Pulmonary artery endothelial cell (primary cell): ENCODE data around the gene ID1. TPM values are rescaled to one million over a fixed set of nuclear protein-coding genes. Genes with fewer than 3 reads are reported as not detected.
"Not testable (repeated sequence)": the region's sequence is repeated elsewhere in the genome, so short reads cannot be mapped to it uniquely, and the experiment has no call there.

Experiments
- DNase-seq: peaks from one replicate; pipeline ENCODE4 v3.0.0-alpha.2; 2011; ENCODE audit warnings: low read depth, low spot score
- total RNA-seq: library from RNA; depleted of rRNA; stranded (reverse); fragments of >200 nt; gene quantifications from 2 replicates; pipeline ENCODE4 v1.2.3, GENCODE V29; 2014

Gene ID1
- total RNA-seq, 1 donor from 2014 or later, result 180 TPM

- DNase-seq, result no peak
Measured at GRCh38 chr20:31573555-31574321, 31.4 kb upstream of the ID1 start.

- DNase-seq, result not testable (repeated sequence)
Measured at GRCh38 chr20:31574986-31575385, 30.1 kb upstream of the ID1 start.

DNA sequence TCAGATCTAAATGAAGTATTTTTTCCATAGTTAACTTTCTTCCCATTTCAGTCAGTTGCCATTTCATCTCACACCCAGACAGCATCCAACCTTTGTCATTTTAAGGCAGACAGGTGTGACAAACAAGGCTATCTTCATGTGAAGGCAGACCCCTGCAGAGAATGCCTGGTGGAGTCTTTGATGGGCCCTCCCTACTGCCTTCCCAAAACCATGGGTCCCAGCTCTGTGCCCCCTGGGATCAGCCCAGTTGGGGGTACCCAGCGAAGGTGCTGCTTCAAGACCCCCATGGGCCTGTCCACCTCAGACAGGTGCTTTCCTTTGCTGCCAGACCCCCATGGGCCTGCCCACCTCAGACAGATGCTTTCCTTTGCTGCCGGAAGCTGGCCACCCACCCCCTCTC is 28.3 kb upstream of the ID1 start:
- no peak for DNase-seq

DNA sequence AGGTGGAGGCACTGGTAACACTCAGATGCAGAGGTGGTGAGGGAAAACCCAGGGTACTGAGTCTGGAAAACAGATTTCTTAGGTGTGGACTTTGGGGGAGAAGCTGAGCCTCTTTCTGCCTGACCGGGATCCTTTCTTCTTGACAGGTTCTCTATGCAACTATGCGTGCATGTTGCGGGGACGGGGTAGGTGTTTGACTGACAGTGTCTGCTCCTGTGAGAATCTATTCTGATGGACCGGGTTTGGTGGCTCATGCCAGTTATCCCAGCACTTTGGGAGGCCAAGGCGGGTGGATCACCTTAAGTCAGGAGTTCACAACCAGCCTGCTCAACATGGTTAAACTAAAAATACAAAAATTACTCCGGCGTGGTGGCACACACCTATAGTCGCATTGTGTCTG is 27.9 kb upstream of the ID1 start:
- no peak for DNase-seq

DNA sequence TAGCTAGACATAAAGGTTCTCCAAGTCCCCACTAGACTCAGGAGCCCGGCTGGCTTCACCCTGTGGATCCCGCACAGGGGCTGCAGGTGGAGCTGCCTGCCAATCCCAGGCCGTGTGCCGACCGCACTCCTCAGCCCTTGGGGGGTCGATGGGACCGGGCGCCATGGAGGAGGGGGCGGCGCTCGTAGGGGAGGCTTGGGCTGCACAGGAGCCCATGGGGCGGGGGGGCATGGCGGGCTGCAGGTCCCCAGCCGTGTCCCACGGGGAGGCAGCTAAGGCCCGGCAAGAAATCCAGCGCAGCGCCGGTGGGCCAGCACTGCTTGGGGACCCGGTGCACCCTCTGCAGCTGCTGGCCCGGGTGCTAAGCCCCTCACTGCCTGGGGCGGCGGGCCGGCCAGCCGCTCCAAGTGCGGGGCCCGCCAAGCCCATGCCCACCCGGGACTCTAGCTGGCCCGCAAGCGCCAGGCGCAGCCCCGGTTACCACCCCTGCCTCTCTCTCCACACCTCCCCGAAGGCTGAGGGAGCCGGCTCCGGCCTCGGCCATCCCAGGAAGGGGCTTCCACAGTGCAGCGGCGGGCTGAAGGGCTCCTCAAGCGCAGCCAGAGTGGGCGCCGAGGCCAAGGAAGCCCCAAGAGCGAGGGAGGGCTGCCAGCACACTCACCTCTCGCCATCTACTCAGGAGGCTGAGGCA is 26.5 kb upstream of the ID1 start:
- DNase-seq, result no peak

- no peak for DNase-seq
Measured at GRCh38 chr20:31579245-31579644, 25.8 kb upstream of the ID1 start.

DNA sequence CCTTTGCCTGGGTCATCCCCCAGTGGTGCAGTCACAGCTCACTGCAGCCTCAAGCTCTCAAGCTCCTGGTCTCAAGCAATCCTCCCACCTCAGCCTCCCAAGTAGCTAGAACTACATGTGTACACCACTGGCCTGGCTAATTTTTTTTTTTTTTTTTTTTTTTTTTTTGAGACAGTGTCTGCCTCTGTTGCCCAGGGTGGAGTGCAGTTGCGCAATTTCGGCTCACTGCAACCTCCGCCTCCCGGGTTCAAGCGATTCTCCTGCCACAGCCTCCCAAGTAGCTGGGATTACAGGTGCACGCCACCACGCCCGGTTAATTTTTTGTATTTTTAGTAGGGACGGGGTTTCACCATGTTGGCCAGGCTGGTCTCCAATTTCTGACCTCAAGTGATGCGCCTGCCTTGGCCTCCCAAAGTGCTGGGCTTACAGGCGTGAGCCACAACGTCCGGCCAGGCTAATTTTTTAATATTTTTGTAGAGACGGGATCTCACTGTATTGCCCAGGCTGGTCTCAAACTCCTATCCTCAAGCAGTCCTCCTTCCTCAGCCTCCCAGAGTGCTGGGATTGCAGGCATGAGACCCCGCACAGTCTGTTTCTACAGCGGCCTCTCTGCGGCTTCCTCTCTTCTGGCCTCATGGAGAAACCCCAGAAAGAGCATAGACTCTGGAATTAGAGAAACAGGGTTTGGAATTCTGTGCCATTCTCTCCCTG is 25.0 kb upstream of the ID1 start:
- DNase-seq, result not testable (repeated sequence)

- no peak for DNase-seq
Measured at GRCh38 chr20:31580706-31581105, 24.4 kb upstream of the ID1 start.

DNA sequence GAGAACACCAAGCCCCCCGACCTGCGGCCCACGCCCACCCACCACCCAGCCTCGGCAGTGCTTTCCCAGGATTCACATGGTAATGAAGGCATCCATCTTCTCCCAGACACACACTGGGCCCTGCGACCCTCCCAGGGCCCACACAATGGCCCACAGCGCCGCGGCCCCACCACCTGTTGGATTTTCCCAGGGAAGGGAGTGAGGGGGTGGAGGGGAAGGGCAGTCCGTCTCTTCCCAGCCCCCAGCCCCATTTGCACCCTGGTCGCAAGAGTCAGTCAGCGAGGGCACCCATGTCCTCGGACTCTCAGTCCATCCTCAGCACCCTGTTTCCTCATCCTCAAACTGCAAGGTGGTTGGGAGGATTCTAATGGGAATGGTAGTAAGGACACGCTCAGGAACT is 23.7 kb upstream of the ID1 start:
- DNase-seq, result no peak

GRCh38 chr20:31587545-31588389 is 17.3 kb upstream of the ID1 start:
- DNase-seq, result no peak

DNA sequence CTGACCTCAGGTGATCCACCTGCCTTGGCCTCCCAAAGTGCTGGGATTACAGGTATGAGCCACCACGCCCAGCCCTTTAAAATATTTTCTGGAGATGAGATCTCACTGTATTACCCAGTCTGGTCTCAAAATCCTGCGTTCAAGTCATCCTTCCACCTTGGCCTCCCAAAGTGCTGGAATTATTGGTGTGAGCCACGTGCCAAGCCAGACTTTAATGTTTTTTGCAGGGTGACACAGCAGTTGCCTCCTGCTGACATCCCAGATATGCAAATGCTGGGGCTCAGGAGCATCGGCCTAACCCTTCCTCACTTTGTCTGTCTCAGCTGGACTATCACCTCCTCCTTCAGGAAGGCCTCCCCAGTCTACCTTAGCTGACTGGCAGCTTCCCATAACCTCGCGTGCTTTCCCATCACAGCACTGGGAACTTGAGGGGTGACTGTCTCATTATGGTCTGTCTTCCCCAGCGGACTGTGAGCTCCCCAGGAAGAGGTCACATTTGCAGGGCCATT is 14.3 kb upstream of the ID1 start:
- no peak for DNase-seq

GRCh38 chr20:31593221-31594001 is 11.7 kb upstream of the ID1 start:
- DNase-seq, result no peak

DNA sequence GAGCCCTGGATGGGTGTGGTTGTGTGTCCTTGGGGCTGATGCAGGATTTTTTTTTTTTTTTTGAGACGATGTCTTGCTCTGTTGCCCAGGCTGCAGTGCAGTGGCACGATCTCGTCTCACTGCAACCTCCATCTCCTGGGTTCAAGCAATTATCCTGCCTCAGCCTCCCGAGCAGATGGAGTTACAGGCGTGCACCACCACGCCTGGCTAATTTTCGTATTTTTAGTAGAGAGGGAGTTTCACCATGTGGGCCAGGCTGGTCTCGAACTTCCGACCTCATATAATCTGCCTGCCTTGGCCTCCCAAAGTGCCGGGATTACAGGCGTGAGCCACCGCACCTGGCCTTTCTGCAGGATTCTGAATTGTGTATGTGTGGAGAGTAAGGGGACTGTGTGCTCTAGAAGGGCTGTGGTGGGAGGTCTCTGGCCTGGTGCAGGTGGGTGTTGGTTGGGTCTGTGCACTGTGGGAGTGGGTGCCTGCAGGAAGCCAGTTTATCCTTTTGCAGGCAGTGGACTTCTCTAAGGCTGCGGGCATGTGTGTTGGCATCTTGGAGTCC is 11.0 kb upstream of the ID1 start:
- no peak for DNase-seq

DNA sequence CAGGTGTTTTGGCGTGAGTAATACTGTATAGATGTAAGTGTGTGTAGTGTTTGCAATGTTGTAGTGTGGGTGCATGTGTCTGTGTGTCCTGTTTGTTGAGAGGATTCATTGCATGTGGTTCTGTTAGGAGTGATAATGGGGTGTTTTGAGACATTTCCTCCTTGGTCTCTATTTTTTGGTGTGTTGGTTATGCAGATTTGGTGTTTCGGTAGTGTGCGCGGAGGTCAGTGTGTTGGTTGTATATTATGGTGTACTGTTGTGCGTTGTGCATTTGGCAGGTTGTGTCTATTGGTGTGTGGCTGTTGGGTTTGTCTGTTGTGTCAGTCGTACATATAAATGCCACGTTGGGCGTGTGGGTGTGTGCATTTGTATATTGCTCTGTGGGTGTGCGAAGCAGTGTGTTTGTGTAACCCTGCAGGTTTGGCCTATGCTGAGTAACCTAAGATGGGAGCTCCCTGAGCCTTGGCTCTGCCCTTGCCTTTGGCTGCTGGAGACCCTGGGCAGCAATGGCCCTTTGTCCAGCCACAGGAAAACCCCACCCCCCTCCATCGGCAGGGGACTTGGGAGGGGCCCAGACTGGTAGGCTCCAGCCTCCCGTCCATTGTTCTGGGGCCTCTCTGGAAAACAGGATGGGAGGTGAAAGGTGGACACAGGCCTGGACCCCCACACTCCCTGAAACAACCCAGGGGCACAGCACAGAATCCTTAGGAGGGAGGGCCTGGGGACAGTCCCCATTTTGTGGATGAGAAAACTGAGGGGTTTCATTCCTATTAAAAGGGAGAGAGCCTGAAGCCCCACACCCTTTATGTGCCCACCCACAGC is 10.3 kb upstream of the ID1 start:
- DNase-seq, result no peak

DNA sequence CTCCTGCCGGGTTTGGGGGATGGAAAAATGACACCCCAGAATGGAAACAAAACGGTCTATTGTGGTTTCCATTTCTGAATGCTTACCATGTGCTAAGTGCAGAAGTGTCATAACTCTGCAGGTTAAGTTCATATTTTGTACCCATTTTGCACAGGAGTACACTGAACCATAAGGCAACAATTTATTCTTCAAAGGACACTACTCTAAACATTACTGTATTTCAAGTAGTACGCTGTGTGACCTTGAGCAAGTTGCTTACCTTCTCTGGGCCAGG is 9.8 kb upstream of the ID1 start:
- DNase-seq, result no peak

GRCh38 chr20:31595654-31596411 is 9.3 kb upstream of the ID1 start:
- DNase-seq, result no peak

DNA sequence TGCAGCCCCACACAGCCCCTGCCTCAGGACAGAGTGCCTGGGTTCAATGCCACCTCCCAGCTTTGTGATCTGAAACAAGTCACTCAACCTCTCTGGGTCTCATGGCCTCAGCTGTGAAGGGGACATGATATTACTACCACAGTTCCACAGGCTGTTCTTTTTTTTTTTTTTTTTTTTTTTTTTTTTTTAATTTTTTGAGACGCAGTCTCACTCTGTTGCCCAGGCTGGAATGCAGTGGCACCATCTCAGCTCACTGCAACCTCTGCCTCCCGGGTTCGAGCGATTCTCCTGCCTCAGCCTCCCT is 8.7 kb upstream of the ID1 start:
- not testable (repeated sequence) for DNase-seq

DNA sequence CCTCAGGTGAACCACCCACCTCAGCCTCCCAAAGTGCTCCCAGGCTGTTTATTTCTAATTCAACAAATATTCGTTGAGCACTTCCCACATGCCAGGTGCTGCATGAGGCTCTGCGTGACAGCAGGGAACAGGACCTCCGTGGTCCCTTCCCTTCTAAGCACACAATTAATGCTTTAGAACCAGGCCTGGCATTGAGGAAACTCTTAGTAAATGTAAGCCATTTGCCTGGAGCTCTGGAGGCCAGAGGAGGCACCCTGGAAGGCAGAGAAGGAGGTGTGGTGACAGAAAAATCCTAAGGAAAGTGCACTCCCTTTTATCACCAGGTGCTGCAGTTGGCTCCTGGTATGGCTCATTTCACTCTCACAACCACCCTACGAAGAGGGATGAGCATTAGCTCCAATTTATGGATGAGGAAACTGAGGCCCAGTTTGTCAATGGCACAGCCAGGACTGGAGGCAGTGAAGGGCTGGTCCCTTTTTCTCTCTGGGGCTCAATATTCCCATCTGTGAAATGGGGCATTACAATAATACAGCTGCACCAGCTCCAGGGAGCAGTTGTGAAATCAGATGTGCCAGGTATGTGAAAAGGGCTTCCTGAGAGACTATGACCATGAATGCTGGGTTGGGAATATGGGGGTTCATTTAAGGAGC is 8.1 kb upstream of the ID1 start:
- DNase-seq, result no peak

DNA sequence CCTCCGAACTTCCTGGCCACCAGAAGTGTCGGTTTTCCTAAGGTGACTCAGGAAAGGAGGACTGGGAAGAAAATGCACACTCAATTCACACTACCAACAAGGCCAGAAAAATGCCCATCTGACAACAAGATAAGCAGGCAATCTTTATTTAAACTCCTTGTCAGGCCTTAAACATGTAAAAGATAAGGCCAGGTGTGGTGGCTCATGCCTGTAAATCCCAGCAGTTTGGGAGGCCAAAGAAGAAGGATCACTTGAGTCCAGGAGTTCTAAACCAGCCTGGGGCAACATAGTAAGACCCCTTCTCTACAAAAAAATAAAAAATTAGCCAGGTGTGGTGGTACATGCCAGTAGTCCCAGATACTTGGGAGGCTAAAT is 7.6 kb upstream of the ID1 start:
- DNase-seq, result no peak
